ENCODE results near the gene MED19. TPM values are rescaled to one million over a fixed set of nuclear protein-coding genes. Genes with fewer than 3 reads are reported as not detected.

MED19 gene
- total RNA-seq, 3 donors from 2014 or later: 23.2 to 26.3 (median 24.4) TPM

DNA sequence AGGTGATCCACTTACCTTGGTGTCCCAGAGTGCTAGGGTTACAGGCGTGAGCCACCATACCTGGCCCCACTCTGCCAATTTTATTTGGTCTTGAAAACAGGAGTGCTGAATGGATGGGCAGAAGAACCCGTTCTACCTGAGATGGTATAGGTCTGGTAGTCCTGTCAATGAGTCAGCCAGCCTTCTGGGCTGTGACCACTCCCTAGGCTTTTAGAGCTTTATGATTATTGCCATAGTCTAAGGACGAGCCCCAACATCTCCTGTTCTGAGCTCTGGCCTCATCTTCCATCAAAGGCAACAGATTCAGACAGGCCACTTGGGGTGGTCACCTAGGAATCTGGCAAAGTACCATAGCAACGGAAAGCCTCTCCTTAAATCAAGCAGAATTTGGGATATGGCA is 32.6 kb downstream of the MED19 start:
- peaks cover 49% of the 10 kb centered on the region for H3K36me3 Mint-ChIP-seq (ENCODE audit: insufficient read depth)
- no peak overlapping the region for H3K4me3 Mint-ChIP-seq
- peaks cover 66% of the 10 kb centered on the region for H3K4me1 Mint-ChIP-seq (ENCODE audit: low read depth)
- ATAC-seq: no peak
- H3K9me3 Mint-ChIP-seq: no peaks in the 10 kb centered on the region
- DNase-seq: no peak
- no peaks in the 10 kb centered on the region for H3K27me3 Mint-ChIP-seq (ENCODE audit: low read depth)

DNA sequence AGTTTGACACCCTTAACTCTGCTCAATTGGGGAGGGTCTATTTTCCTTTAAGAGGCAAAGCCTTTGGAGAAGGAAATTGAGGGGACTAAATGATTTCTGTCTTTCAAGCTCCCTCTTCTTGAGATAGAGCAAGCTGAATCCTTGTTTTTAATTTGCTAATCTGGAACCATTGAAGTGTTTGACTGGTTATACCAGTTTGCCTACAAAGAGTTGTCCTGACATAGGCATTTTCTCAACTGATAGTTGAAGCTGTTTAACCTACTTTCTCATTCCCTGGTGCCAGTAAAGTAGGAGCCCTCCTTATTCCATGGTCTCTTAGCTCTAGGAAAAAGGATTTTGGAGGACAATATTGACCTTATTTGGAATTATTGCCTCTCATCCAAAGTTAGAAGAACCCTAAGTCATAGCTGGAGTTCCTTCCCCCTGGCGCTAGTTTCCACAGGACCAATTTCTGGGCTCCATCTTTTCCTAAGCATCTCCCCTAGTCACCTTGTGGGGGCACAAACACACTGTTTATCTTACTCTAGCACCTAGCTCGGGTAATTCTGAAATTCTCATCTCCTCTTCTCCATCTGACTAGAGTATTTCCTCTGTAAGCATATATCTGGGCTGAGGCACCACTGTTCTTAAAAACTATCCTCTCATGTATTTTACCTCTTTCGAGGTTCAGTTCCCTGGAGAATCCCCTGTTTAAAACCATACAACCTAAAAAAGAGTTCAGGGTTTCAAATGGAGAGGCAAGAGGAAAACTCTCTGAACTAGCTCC is 36.7 kb downstream of the MED19 start:
- Mint-ChIP-seq H3K9me3 (no peaks in the 10 kb centered on the region), H3K36me3 (ENCODE audit: insufficient read depth) (peaks cover 48% of the 10 kb centered on the region)

DNA sequence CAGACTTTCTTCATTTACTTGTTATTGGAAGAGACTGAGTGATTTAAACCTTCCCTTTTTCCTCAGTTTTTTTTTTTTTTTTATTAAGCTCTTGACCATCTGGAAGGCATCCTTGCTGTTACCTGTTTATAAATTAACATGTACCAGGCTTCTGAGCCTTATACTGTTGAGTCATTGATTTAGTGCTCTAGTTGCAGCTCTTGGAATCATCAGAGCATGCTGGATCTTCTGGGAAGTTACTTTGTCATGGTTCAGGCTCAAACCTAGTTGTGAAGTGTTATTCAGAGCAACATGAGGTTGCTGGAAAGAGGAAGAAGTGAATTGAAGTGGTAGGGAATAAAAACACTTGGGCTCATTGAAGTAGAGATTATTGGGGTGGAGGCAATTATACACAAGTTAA is 37.8 kb downstream of the MED19 start:
- H3K4me3 Mint-ChIP-seq: no peak overlapping the region
- peaks cover 81% of the 10 kb centered on the region for H3K4me1 Mint-ChIP-seq (ENCODE audit: low read depth)
- no peaks in the 10 kb centered on the region for H3K27me3 Mint-ChIP-seq (ENCODE audit: low read depth)
- DNase-seq (no peak), ATAC-seq (no peak)
- no peaks in the 10 kb centered on the region for H3K9me3 Mint-ChIP-seq
- H3K36me3 Mint-ChIP-seq (ENCODE audit: insufficient read depth): peaks cover 46% of the 10 kb centered on the region

More for the DNA sequence above, 36.7 kb downstream of the MED19 start:
- ATAC-seq (no peak), DNase-seq (no peak)
- H3K4me3 Mint-ChIP-seq: no peak overlapping the region
- H3K27me3 Mint-ChIP-seq (ENCODE audit: low read depth): no peaks in the 10 kb centered on the region
- H3K4me1 Mint-ChIP-seq (ENCODE audit: low read depth): peaks cover 80% of the 10 kb centered on the region

DNA sequence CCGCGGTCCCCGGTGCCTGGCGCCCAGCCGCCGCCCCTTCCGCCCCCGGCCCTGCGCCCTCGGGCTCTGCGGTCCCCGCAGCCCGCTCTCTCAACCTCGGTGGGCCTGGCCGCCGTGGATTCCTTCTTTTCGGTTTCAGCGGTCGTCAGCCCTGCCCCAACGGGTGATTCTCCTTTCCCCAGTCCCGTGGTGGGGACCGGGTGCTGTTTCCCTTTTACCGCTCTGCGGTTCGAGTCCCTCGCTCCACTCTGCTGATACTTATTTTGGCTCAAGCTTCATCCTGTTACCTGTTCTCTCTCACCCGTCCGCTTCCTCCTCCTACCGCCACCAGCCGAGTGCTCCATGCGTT is 43.6 kb downstream of the MED19 start:
- Mint-ChIP-seq H3K36me3 (ENCODE audit: insufficient read depth) (peaks cover 13% of the 10 kb centered on the region), H3K9me3 (no peaks in the 10 kb centered on the region), H3K4me3 (peak overlapping the region; percentile 96), H3K27me3 (ENCODE audit: low read depth) (no peaks in the 10 kb centered on the region), H3K4me1 (ENCODE audit: low read depth) (peaks cover 52% of the 10 kb centered on the region)
- peak; percentile 7 to 13 for ATAC-seq
- peak; percentile 28 for DNase-seq

DNA sequence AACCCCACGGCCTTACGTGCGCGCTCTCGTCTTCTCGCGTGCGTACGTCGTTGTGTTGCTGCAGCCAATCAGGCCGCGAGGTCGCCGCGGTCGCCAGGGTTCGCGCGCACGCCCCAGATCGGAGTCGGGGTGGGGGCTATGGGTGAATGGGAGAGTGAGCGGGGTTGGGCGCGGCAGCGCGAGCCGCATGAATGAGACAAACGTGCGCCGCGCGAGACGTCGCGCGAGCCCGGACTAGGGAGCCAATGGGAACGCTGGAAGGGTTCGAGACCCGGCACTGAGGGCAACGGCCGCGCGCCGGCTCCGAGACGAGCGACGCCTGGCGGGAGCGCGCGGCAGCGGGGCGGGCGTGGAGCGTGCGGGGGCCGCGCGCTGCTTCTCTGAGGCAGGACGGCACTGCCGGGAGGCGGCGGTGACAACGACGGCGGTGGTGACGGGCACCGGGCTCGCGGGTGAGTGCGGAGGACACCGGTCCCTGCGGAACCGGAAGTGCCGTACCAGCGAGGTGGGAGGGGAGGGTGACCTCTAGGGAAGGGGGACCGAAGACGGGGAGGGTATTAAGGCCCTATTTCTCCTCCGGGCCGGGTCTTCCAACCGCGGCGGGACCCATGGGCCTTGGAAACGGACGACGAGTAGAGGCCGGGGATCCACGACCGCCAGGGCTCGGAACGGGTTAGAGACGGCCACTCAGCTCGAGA is 44.1 kb downstream of the MED19 start, which contains the start of gene ZDHHC5:
TSS of gene ZDHHC5 (plus strand) at position 379 of the 698 bp plus-strand sequence. CDS start 4,977 bp downstream, outside the sequence.
- H3K27me3 Mint-ChIP-seq (ENCODE audit: low read depth): no peaks in the 10 kb centered on the region
- H3K36me3 Mint-ChIP-seq (ENCODE audit: insufficient read depth): peaks cover 8% of the 10 kb centered on the region
- peak within 1 kb of the TSS; percentile 96 for H3K4me3 Mint-ChIP-seq
- H3K9me3 Mint-ChIP-seq: no peaks in the 10 kb centered on the region
- ATAC-seq: peak; percentile 91 to 92
- peaks cover 47% of the 10 kb centered on the region for H3K4me1 Mint-ChIP-seq (ENCODE audit: low read depth)
- DNase-seq: peak; percentile 99

DNA sequence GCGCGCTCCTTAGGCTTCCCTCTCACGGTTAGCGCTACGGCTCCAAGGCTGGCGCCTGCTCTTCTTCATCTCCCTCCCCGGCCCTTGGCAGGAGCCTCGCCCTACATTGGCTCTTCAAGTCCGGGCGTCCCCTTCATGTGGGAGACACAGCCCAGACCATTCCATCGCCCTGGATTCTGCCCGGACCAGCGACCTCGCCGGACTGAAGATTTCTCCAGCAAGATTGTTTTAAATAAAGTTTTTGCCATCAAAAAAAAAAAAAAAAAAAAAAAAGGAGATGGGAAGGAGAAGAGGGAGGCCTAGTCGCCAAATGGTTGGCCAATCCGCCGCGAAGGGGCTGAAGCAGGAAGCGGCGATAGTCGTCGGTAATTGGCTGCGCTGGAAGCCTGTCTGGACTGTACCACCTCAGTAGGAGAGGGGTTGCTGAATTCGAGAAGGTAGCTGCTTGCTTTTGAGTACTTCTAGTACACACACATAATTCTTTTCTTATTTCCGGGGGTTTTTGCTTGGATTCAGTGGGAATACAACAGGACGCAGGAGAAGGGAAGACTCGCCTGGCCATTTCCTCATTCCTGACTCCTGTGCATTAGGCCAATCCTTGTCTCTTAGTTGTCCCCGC is 44.8 kb downstream of the MED19 start:
- H3K9me3 Mint-ChIP-seq: no peaks in the 10 kb centered on the region

DNA sequence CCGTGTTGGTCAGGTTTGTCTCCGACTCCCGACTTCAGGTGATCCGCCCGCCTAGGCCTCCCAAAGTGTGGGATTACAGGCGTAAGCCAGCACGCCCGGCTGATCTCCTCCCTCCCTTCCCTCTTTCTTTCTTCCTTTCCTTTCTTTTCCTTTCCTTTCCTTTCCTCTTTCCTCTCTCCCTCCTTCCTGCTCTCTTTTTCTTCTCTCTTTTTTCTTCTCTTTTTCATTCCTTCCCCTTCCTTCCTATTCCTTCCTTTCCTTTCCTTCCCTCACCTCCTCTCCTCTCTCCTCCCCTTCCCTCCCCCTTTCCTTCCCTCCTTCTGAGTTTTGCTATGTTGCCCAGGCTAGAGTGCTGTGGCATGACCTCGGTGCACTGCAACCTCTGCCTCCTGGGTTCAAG is 48.0 kb downstream of the MED19 start:
- Mint-ChIP-seq H3K4me3 (no peak overlapping the region), H3K27me3 (ENCODE audit: low read depth) (no peaks in the 10 kb centered on the region), H3K9me3 (no peaks in the 10 kb centered on the region), H3K36me3 (ENCODE audit: insufficient read depth) (peaks cover 28% of the 10 kb centered on the region), H3K4me1 (ENCODE audit: low read depth) (peaks cover 19% of the 10 kb centered on the region)
- ATAC-seq: no peak
- no peak for DNase-seq

More for the DNA sequence above, 44.8 kb downstream of the MED19 start:
- DNase-seq (peak; percentile 89), ATAC-seq (peak; percentile 69 to 70)
- H3K4me1 Mint-ChIP-seq (ENCODE audit: low read depth): peaks cover 40% of the 10 kb centered on the region
- peaks cover 10% of the 10 kb centered on the region for H3K36me3 Mint-ChIP-seq (ENCODE audit: insufficient read depth)
- H3K4me3 Mint-ChIP-seq: peak overlapping the region; percentile 96
- H3K27me3 Mint-ChIP-seq (ENCODE audit: low read depth): no peaks in the 10 kb centered on the region

DNA sequence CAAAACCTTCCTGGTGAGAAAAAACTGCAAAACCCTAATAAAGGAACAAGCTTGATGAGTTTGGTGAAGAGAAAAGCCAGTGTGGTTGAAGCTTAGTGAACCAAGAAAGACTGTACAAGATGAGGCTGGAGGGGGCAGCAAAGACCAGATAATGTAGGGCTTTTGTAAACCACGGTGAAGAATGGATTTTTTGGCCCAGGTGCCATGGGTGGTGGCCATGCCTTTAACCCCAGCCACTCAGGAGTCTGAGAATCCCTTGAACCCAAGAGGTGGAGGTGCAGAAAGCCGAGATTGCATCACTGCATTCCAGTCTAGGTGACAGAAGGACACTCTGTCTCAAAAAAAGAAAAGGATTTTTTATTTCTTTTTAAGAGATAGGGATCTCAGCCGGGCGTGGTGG is 49.1 kb downstream of the MED19 start:
- Mint-ChIP-seq H3K36me3 (ENCODE audit: insufficient read depth) (peaks cover 30% of the 10 kb centered on the region), H3K4me1 (ENCODE audit: low read depth) (peaks cover 23% of the 10 kb centered on the region), H3K4me3 (no peak overlapping the region), H3K27me3 (ENCODE audit: low read depth) (no peaks in the 10 kb centered on the region), H3K9me3 (no peaks in the 10 kb centered on the region)
- ATAC-seq: no peak
- DNase-seq: no peak

DNA sequence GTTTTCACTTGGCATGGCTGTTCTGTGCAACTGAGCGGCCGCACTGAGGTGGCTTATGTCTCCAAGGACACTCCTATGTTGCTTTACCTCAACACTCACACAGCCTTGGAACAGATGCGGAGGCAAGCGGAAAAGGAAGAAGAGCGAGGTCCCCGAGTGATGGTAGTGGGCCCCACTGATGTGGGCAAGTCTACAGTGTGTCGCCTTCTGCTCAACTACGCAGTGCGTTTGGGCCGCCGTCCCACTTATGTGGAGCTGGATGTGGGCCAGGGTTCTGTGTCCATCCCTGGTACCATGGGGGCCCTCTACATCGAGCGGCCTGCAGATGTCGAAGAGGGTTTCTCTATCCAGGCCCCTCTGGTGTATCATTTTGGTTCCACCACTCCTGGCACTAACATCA is 52.3 kb downstream of the MED19 start:
- peaks cover 32% of the 10 kb centered on the region for H3K36me3 Mint-ChIP-seq (ENCODE audit: insufficient read depth)
- H3K9me3 Mint-ChIP-seq: no peaks in the 10 kb centered on the region
- peaks cover 24% of the 10 kb centered on the region for H3K4me1 Mint-ChIP-seq (ENCODE audit: low read depth)
- DNase-seq: no peak
- peak overlapping the region; percentile 42 for H3K4me3 Mint-ChIP-seq
- no peak for ATAC-seq
- H3K27me3 Mint-ChIP-seq (ENCODE audit: low read depth): no peaks in the 10 kb centered on the region

DNA sequence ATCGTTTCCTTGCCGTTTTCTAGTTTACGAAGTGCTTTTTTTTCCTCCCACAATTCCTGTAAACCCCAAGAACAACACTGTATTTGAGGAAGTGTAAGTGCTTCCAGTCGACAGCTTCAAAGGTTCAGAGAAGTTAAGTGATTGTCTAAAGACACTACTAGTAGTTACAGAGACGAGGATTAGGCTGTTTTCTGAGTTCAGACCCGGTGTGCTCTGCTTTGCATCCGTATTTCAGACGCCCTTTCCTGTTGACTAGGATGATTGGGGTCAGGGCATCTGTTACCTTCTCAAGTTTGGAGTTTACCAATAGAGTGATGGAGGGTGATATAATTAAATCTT is 54.0 kb downstream of the MED19 start:
- peaks cover 26% of the 10 kb centered on the region for H3K4me1 Mint-ChIP-seq (ENCODE audit: low read depth)
- H3K27me3 Mint-ChIP-seq (ENCODE audit: low read depth): no peaks in the 10 kb centered on the region
- H3K9me3 Mint-ChIP-seq: no peaks in the 10 kb centered on the region
- DNase-seq: no peak
- H3K4me3 Mint-ChIP-seq: peak overlapping the region; percentile 96
- peaks cover 32% of the 10 kb centered on the region for H3K36me3 Mint-ChIP-seq (ENCODE audit: insufficient read depth)
- ATAC-seq: no peak

DNA sequence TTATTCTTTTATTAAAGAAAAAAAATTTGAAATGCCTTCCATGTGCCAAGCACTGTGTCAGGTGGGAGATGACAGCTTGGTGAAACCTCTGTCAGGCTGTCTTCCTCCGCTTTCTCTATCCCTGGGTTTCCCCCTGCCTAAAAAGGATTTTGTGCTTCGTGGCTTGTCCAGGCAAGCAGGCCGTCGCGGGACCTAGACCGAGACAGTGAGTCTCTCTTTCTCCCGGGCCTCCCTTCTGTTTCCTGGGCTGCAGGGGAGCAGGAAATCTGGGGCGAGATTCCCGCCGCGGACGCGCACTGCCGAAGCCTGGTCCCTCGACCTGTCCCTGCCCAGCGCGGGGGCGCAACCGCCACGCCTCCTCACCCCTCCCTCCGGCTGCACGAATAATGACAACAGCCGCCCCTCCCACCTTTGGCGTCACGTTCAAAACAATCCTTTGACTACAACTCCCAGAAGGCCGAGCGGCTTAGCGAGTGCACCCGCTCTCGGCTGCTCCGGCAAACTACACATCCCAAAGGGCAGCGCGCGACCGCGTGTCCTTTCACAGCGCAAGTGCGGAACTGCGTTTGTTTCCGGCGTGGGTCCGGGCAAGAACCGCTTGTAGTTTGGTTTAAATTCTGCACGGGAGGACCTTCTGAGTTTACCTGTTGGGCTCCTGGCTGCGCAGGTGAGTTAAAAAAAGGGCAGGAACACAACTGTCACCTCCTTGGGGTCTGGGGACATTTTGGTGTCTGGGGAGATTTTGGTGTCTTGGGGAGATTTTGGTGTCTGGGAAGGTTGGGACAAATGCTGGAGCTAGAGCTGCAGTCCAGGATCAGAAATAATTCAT is 54.6 kb downstream of the MED19 start, which contains the start of gene CLP1:
TSS of gene CLP1 (plus strand) at position 569 of the 829 bp plus-strand sequence. CDS start 1,715 bp downstream, outside the sequence.
- ATAC-seq (peak; percentile 99), DNase-seq (peak; percentile 98)
- Mint-ChIP-seq H3K27me3 (ENCODE audit: low read depth) (no peaks in the 10 kb centered on the region), H3K4me1 (ENCODE audit: low read depth) (peaks cover 28% of the 10 kb centered on the region), H3K4me3 (peak within 1 kb of the TSS; percentile 96), H3K36me3 (ENCODE audit: insufficient read depth) (peaks cover 28% of the 10 kb centered on the region), H3K9me3 (no peaks in the 10 kb centered on the region)

DNA sequence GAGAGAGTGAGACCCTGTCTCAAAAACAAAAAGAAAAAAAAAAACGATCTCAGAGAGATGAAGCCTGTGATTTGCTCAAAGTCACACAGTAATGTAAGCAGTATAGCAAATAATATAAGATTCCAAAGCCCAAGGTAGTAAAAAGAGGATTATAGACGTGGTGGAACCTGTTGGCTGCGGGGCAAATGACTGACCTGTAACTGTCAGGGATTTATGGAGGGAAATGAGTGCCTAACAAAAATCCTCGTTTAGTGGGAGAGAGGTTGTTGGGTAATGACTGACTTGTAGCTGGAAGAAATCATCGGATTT is 55.2 kb downstream of the MED19 start:
- no peaks in the 10 kb centered on the region for H3K27me3 Mint-ChIP-seq (ENCODE audit: low read depth)
- H3K4me3 Mint-ChIP-seq: peak overlapping the region; percentile 96
- no peaks in the 10 kb centered on the region for H3K9me3 Mint-ChIP-seq
- peaks cover 25% of the 10 kb centered on the region for H3K36me3 Mint-ChIP-seq (ENCODE audit: insufficient read depth)
- ATAC-seq (no peak), DNase-seq (no peak)
- peaks cover 28% of the 10 kb centered on the region for H3K4me1 Mint-ChIP-seq (ENCODE audit: low read depth)

All from activated T-cell treated with anti-CD3 and anti-CD28 coated beads, Interleukin-2, amount 50 U/mL, for 4 hours (primary cell).